ENCODE measurements around the gene ITGAV.
A peak's percentile ranks its signal among the peaks of the same experiment; 100 is the strongest.

The ITGAV gene

GRCh38 chr2:186575856-186576255 lies 14.0 kb upstream of the ITGAV start:
- DNase-seq: no peak

GRCh38 chr2:186576614-186577013 lies 13.2 kb upstream of the ITGAV start:
- no peak for DNase-seq

GRCh38 chr2:186582698-186583097 lies 7.2 kb upstream of the ITGAV start:
- no peak for DNase-seq

GRCh38 chr2:186584053-186584452 lies 5.8 kb upstream of the ITGAV start:
- no peak for DNase-seq

GRCh38 chr2:186588421-186588820 lies 1.4 kb upstream of the ITGAV start:
- DNase-seq: no peak

GRCh38 chr2:186588940-186589611 lies 780 bp upstream of the ITGAV start:
- no peak for DNase-seq

GRCh38 chr2:186590350-186590758 lies 498 bp downstream of the ITGAV start:
- no peak for DNase-seq

GRCh38 chr2:186590759-186591505 lies 1.1 kb downstream of the ITGAV start:
- peak; percentile 13 for DNase-seq

GRCh38 chr2:186591506-186591890 lies 1.6 kb downstream of the ITGAV start:
- no peak for DNase-seq

- no peak for DNase-seq
Measured at GRCh38 chr2:186592137-186592875, 2.5 kb downstream of the ITGAV start.

- DNase-seq: no peak
Measured at GRCh38 chr2:186593523-186593922, 3.7 kb downstream of the ITGAV start.

GRCh38 chr2:186594001-186594722 lies 4.3 kb downstream of the ITGAV start:
- no peak for DNase-seq

- no peak for DNase-seq
Measured at GRCh38 chr2:186595219-186595618, 5.4 kb downstream of the ITGAV start.

GRCh38 chr2:186599186-186599778 lies 9.4 kb downstream of the ITGAV start:
- DNase-seq: no peak

- DNase-seq: no peak
Measured at GRCh38 chr2:186603286-186603685, 13.4 kb downstream of the ITGAV start.

GRCh38 chr2:186605041-186605440 lies 15.2 kb downstream of the ITGAV start:
- no peak for DNase-seq

- no peak for DNase-seq
Measured at GRCh38 chr2:186607660-186608324, 17.9 kb downstream of the ITGAV start.

GRCh38 chr2:186610785-186611184 lies 20.9 kb downstream of the ITGAV start:
- no peak for DNase-seq

GRCh38 chr2:186611526-186611925 lies 21.7 kb downstream of the ITGAV start:
- no peak for DNase-seq

- no peak for DNase-seq
Measured at GRCh38 chr2:186612026-186612425, 22.2 kb downstream of the ITGAV start.

GRCh38 chr2:186612555-186613440 lies 22.9 kb downstream of the ITGAV start:
- DNase-seq: no peak

Measured in central memory CD4-positive, alpha-beta T cell (primary cell).